ENCODE data around the gene MMRN2.

Gene MMRN2

GRCh38 chr10:86976362-86977056, 19.1 kb upstream of the MMRN2 start:
- Histone ChIP-seq H3K4me1 (ENCODE audit: insufficient read depth, low read length) (no peaks in the 10 kb centered on the region), H3K27me3 (ENCODE audit: insufficient read depth, low read length) (no peaks in the 10 kb centered on the region), H3K9me3 (ENCODE audit: low read length) (peaks cover 3% of the 10 kb centered on the region), H3K4me3 (ENCODE audit: low read length) (no peak overlapping the region), H3K36me3 (ENCODE audit: insufficient read depth, low read length) (no peaks in the 10 kb centered on the region), H2AFZ (ENCODE audit: low read depth, low read length) (no peak overlapping the region)

GRCh38 chr10:86974484-86974883, 17.1 kb upstream of the MMRN2 start:
- Histone ChIP-seq H2AFZ (ENCODE audit: low read depth, low read length) (no peak overlapping the region), H3K9me3 (ENCODE audit: low read length) (peaks cover 3% of the 10 kb centered on the region), H3K27me3 (ENCODE audit: insufficient read depth, low read length) (no peaks in the 10 kb centered on the region), H3K36me3 (ENCODE audit: insufficient read depth, low read length) (no peaks in the 10 kb centered on the region), H3K4me1 (ENCODE audit: insufficient read depth, low read length) (peaks cover 5% of the 10 kb centered on the region), H3K4me3 (ENCODE audit: low read length) (no peak overlapping the region)

- Histone ChIP-seq H3K27me3 (ENCODE audit: insufficient read depth, low read length) (no peaks in the 10 kb centered on the region), H3K9me3 (ENCODE audit: low read length) (peaks cover 3% of the 10 kb centered on the region), H2AFZ (ENCODE audit: low read depth, low read length) (no peak overlapping the region), H3K4me3 (ENCODE audit: low read length) (no peak overlapping the region), H3K36me3 (ENCODE audit: insufficient read depth, low read length) (no peaks in the 10 kb centered on the region), H3K4me1 (ENCODE audit: insufficient read depth, low read length) (peaks cover 6% of the 10 kb centered on the region)
Observed at GRCh38 chr10:86972613-86973380, 15.4 kb upstream of the MMRN2 start.

- Histone ChIP-seq H3K36me3 (ENCODE audit: insufficient read depth, low read length) (no peaks in the 10 kb centered on the region), H2AFZ (ENCODE audit: low read depth, low read length) (no peak overlapping the region), H3K4me3 (ENCODE audit: low read length) (no peak overlapping the region), H3K27me3 (ENCODE audit: insufficient read depth, low read length) (no peaks in the 10 kb centered on the region), H3K4me1 (ENCODE audit: insufficient read depth, low read length) (peaks cover 12% of the 10 kb centered on the region), H3K9me3 (ENCODE audit: low read length) (peaks cover 3% of the 10 kb centered on the region)
Observed at GRCh38 chr10:86971232-86971991, 14.0 kb upstream of the MMRN2 start.

GRCh38 chr10:86970982-86971231, 13.5 kb upstream of the MMRN2 start:
- Histone ChIP-seq H3K4me1 (ENCODE audit: insufficient read depth, low read length) (peaks cover 16% of the 10 kb centered on the region), H3K4me3 (ENCODE audit: low read length) (no peak overlapping the region)

GRCh38 chr10:86970162-86970981, 13.0 kb upstream of the MMRN2 start:
- no peaks in the 10 kb centered on the region for H3K36me3 ChIP-seq (ENCODE audit: insufficient read depth, low read length)
- peak overlapping the region; percentile 62 for H2AFZ ChIP-seq (ENCODE audit: low read depth, low read length)
- H3K4me1 ChIP-seq (ENCODE audit: insufficient read depth, low read length) = peaks cover 19% of the 10 kb centered on the region
- H3K27me3 ChIP-seq (ENCODE audit: insufficient read depth, low read length) = no peaks in the 10 kb centered on the region
- H3K4me3 ChIP-seq (ENCODE audit: low read length) = no peak overlapping the region
- peaks cover 3% of the 10 kb centered on the region for H3K9me3 ChIP-seq (ENCODE audit: low read length)

More at GRCh38 chr10:86970982-86971231, 13.5 kb upstream of the MMRN2 start:
- no peaks in the 10 kb centered on the region for H3K36me3 ChIP-seq (ENCODE audit: insufficient read depth, low read length)
- H3K27me3 ChIP-seq (ENCODE audit: insufficient read depth, low read length) = no peaks in the 10 kb centered on the region
- peaks cover 3% of the 10 kb centered on the region for H3K9me3 ChIP-seq (ENCODE audit: low read length)
- H2AFZ ChIP-seq (ENCODE audit: low read depth, low read length) = no peak overlapping the region

GRCh38 chr10:86969421-86970041, 12.1 kb upstream of the MMRN2 start:
- H3K4me1 ChIP-seq (ENCODE audit: insufficient read depth, low read length) = peaks cover 19% of the 10 kb centered on the region
- H3K36me3 ChIP-seq (ENCODE audit: insufficient read depth, low read length) = no peaks in the 10 kb centered on the region
- peak overlapping the region; percentile 62 for H2AFZ ChIP-seq (ENCODE audit: low read depth, low read length)
- H3K27me3 ChIP-seq (ENCODE audit: insufficient read depth, low read length) = no peaks in the 10 kb centered on the region
- H3K9me3 ChIP-seq (ENCODE audit: low read length) = peaks cover 3% of the 10 kb centered on the region
- no peak overlapping the region for H3K4me3 ChIP-seq (ENCODE audit: low read length)

GRCh38 chr10:86968994-86969355, 11.6 kb upstream of the MMRN2 start:
- Histone ChIP-seq H3K4me3 (ENCODE audit: low read length) (no peak overlapping the region), H3K4me1 (ENCODE audit: insufficient read depth, low read length) (peaks cover 19% of the 10 kb centered on the region), H2AFZ (ENCODE audit: low read depth, low read length) (no peak overlapping the region)

GRCh38 chr10:86968271-86968993, 11.0 kb upstream of the MMRN2 start, which contains the start of gene ADIRF:
TSS of gene ADIRF (plus strand) at chr10:86968482. CDS start at chr10:86968545, 63 bp downstream.
- Histone ChIP-seq H2AFZ (ENCODE audit: low read depth, low read length) (no peak within 1 kb of the TSS), H3K36me3 (ENCODE audit: insufficient read depth, low read length) (no peaks in the 10 kb centered on the region), H3K4me1 (ENCODE audit: insufficient read depth, low read length) (peaks cover 19% of the 10 kb centered on the region), H3K9me3 (ENCODE audit: low read length) (peaks cover 3% of the 10 kb centered on the region), H3K4me3 (ENCODE audit: low read length) (no peak within 1 kb of the TSS), H3K27me3 (ENCODE audit: insufficient read depth, low read length) (no peaks in the 10 kb centered on the region)

More at GRCh38 chr10:86968994-86969355, 11.6 kb upstream of the MMRN2 start:
- Histone ChIP-seq H3K36me3 (ENCODE audit: insufficient read depth, low read length) (no peaks in the 10 kb centered on the region), H3K9me3 (ENCODE audit: low read length) (peaks cover 3% of the 10 kb centered on the region), H3K27me3 (ENCODE audit: insufficient read depth, low read length) (no peaks in the 10 kb centered on the region)

- H3K4me3 ChIP-seq (ENCODE audit: low read length) = no peak overlapping the region
- no peaks in the 10 kb centered on the region for H3K36me3 ChIP-seq (ENCODE audit: insufficient read depth, low read length)
- peaks cover 3% of the 10 kb centered on the region for H3K9me3 ChIP-seq (ENCODE audit: low read length)
- H3K27me3 ChIP-seq (ENCODE audit: insufficient read depth, low read length) = no peaks in the 10 kb centered on the region
- no peak overlapping the region for H2AFZ ChIP-seq (ENCODE audit: low read depth, low read length)
- peaks cover 19% of the 10 kb centered on the region for H3K4me1 ChIP-seq (ENCODE audit: insufficient read depth, low read length)
Observed at GRCh38 chr10:86967481-86967941, 10.1 kb upstream of the MMRN2 start.

- Histone ChIP-seq H3K27me3 (ENCODE audit: insufficient read depth, low read length) (no peaks in the 10 kb centered on the region), H3K4me3 (ENCODE audit: low read length) (no peak overlapping the region), H3K36me3 (ENCODE audit: insufficient read depth, low read length) (no peaks in the 10 kb centered on the region), H2AFZ (ENCODE audit: low read depth, low read length) (peak overlapping the region; percentile 11), H3K9me3 (ENCODE audit: low read length) (no peaks in the 10 kb centered on the region), H3K4me1 (ENCODE audit: insufficient read depth, low read length) (peaks cover 19% of the 10 kb centered on the region)
Observed at GRCh38 chr10:86965986-86966654, 8.7 kb upstream of the MMRN2 start.

Data from neuron (in vitro differentiated cells).